HepG2 (cell line): ENCODE results near the gene GALNT10.

ENCODE experiments used
- CBX2 ChIP-seq, 2 experiments: fragments of 200-600 bp in 1 of 2; sonication (generic); formaldehyde crosslinking in 1 of 2; IDR thresholded peaks; 2 replicates each; pipeline versions ENCODE4 v1.7.0 to v1.8.1; 2018 to 2022; ENCODE audit warnings: low read depth in 2 of 2, low read length in 1 of 2, mild to moderate bottlenecking in 1 of 2, missing genetic modification reagents in 1 of 2
- CTCF ChIP-seq: sonication (generic); formaldehyde crosslinking; IDR thresholded peaks from 2 replicates; pipeline ENCODE4 v1.5.0; 2020; ENCODE audit warnings: mild to moderate bottlenecking, missing genetic modification reagents, moderate library complexity
- HOXD1 ChIP-seq: sonication (generic); formaldehyde crosslinking; IDR thresholded peaks from 2 replicates; pipeline ENCODE4 v1.5.0; 2020; ENCODE audit warnings: missing genetic modification reagents
- MAZ ChIP-seq, 2 experiments: sonication (generic) in 1 of 2; formaldehyde crosslinking in 1 of 2; IDR thresholded peaks; 2 replicates each; pipeline versions ENCODE4 v1.5.0 to v1.6.1; 2012 to 2020; ENCODE audit warnings: low read depth in 2 of 2, mild to moderate bottlenecking in 2 of 2, borderline replicate concordance in 1 of 2, improper control_type of control experiment in 1 of 2, low read length in 1 of 2, missing genetic modification reagents in 1 of 2, moderate library complexity in 1 of 2
- NBN ChIP-seq: fragments of 450-650 bp; conservative IDR thresholded peaks from 2 replicates; pipeline ENCODE4 v1.6.1; 2017
- SRSF9 ChIP-seq: fragments of 200-400 bp; formaldehyde crosslinking; IDR thresholded peaks from 2 replicates; pipeline ENCODE4 v1.6.1; 2018; ENCODE audit warnings: borderline replicate concordance, mild to moderate bottlenecking, low read depth, low read length; ENCODE audit not compliant: insufficient read depth, poor library complexity, severe bottlenecking
- ZBTB33 ChIP-seq: sonication (generic); formaldehyde crosslinking; IDR thresholded peaks from 2 replicates; pipeline ENCODE4 v1.4.0; 2020; ENCODE audit warnings: missing genetic modification reagents
- ZNF138 ChIP-seq: sonication (generic); formaldehyde crosslinking; IDR thresholded peaks from 2 replicates; pipeline ENCODE4 v1.5.0; 2020; ENCODE audit warnings: mild to moderate bottlenecking, low read depth, missing genetic modification reagents
- ZNF773 ChIP-seq: sonication (generic); formaldehyde crosslinking; IDR thresholded peaks from 2 replicates; pipeline ENCODE4 v1.4.0; 2020; ENCODE audit warnings: missing genetic modification reagents, borderline replicate concordance

GRCh38 chr5:154158379-154158737, 32.2 kb upstream of the GALNT10 start:
- TF ChIP-seq MAZ (IDR thresholded peaks at IDR 0.05; ENCODE audit: borderline replicate concordance, low read depth, low read length) (no peak), MAZ (CRISPR knock-in tag; IDR thresholded peaks at IDR 0.05; ENCODE audit: low read depth) (no peak), NBN (no peak), ZNF138 (CRISPR knock-in tag) (no peak), ZNF773 (CRISPR knock-in tag) (no peak), ZBTB33 (CRISPR knock-in tag) (no peak), CTCF (CRISPR knock-in tag) (no peak), SRSF9 (no peak), HOXD1 (CRISPR knock-in tag) (no peak), CBX2 (IDR thresholded peaks at IDR 0.05; ENCODE audit: low read depth, low read length) (no peak), CBX2 (CRISPR knock-in tag; IDR thresholded peaks at IDR 0.05; ENCODE audit: low read depth) (no peak)
